Activated CD4-positive, alpha-beta T cell treated with anti-CD3 and anti-CD28 coated beads for 36 hours (primary cell): Measurements from ENCODE around the gene XRCC4. TPM values are rescaled to one million over a fixed set of nuclear protein-coding genes. Genes with fewer than 3 reads are reported as not detected.

Experiments used
- ATAC-seq: fragments of 200-7000 bp; cut with Tn5 transposase; one replicate; pipeline ENCODE4 v1.10.0; 2021; ENCODE audit warnings: mild to moderate bottlenecking, moderate library complexity
- CTCF ChIA-PET: fragments of 350-600 bp; sonication (Branson Sonifier 250); formaldehyde crosslinking; loops from one replicate; lab custom pipeline; 2021; ENCODE audit warnings: antibody characterized with exemption; lab: Charles Lee
- POLR2A ChIA-PET: fragments of 350-600 bp; sonication (Branson Sonifier 250); formaldehyde crosslinking; loops from one replicate; lab custom pipeline; 2021; ENCODE audit warnings: antibody characterized with exemption, inconsistent platforms; lab: Charles Lee
- DNase-seq: peaks from one replicate; pipeline ENCODE4 v3.0.0-alpha.2; 2020
- H3K27ac Mint-ChIP-seq: one replicate; pipeline ENCODE4 v1.8.0; 2021; ENCODE audit warnings: mixed read lengths
- H3K27me3 Mint-ChIP-seq: one replicate; pipeline ENCODE4 v1.8.0; 2021; ENCODE audit warnings: mixed read lengths
- H3K36me3 Mint-ChIP-seq: one replicate; pipeline ENCODE4 v1.8.0; 2021; ENCODE audit warnings: low read depth, mixed read lengths
- H3K4me1 Mint-ChIP-seq: one replicate; pipeline ENCODE4 v1.8.0; 2021; ENCODE audit warnings: mixed read lengths
- H3K4me3 Mint-ChIP-seq: one replicate; pipeline ENCODE4 v1.8.0; 2021; ENCODE audit warnings: mild to moderate bottlenecking, moderate library complexity, mixed read lengths
- H3K9me3 Mint-ChIP-seq: one replicate; pipeline ENCODE4 v1.8.0; 2021; ENCODE audit warnings: low read depth, mixed read lengths
- intact Hi-C, 2 experiments: fragments of 100-400 bp; cut with DNase I in 1 of 2; cut with micrococcal nuclease in 1 of 2; formaldehyde crosslinking; loops; one replicate each; pipeline versions ENCODE4 v1.14.2 to v1.15.1; 2022 to 2024; cut with DNase I, micrococcal nuclease
- total RNA-seq, 2 experiments: library from RNA; stranded (reverse); gene quantifications; one replicate each; pipeline ENCODE4 v1.2.3, GENCODE V29; 2021

Gene XRCC4
- total RNA-seq, 2 experiments from 2014 or later, result 13.7 to 16.9 TPM

DNA sequence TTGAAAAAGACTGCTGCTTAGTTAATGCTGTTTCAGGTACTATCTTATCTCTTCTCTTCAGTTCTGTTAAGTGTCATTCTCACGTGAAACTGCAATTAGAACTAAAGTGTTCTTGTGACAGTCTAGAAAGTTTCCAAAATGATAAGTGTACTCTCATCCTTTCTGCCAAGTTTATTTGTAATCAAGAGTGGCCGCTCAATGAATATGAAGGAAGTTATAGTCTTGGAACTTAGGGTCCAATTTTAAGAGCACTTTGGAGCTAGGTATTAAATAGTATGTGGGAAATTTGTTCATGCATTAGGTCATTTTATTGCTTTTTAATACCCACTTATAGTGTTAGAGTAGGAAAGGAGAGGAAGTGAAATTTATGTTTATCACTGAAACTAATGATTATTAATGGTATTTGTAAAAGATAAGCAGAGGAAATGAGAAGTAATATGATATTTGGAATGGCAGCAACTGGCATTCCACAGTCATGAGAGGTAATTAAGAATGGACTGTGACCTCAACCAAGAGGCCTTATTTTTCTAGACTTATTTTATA is 20.4 kb downstream of the XRCC4 start:
- Mint-ChIP-seq H3K36me3 (peaks cover 12% of the 10 kb centered on the region), H3K9me3 (peaks cover 13% of the 10 kb centered on the region), H3K27ac (no peak overlapping the region), H3K4me3 (no peak overlapping the region), H3K27me3 (no peaks in the 10 kb centered on the region), H3K4me1 (peaks cover 5% of the 10 kb centered on the region)
- intact Hi-C loops, result no loop called here
- CTCF ChIA-PET, result interaction anchor here (0.5 kb wide), 1 partner anchor 82 kb away, joined by 3 read pairs; no protein-coding TSS in a partner anchor
- POLR2A ChIA-PET, result no interaction called here
- no peak for ATAC-seq
- no peak for DNase-seq

DNA sequence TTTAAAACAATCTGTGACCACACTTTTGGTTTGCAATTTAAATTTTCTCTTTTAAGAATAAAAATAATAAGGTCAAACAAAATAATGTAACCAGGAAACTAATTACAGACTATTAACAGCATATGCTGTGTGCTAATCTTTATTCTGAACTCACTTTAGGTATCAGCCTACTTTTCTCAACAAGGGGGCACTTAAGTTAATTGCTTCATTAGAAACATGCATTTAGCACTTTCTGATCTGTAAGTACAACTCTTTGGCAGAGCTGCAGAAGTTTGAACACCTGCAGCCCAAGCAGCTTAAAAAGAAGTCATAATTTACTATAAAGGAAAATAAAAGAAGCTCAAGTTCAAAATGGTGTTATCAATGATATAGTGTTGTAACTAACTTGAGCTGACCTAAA is 21.7 kb downstream of the XRCC4 start:
- peaks cover 3% of the 10 kb centered on the region for H3K4me1 Mint-ChIP-seq
- H3K36me3 Mint-ChIP-seq, result peaks cover 2% of the 10 kb centered on the region
- no peak overlapping the region for H3K4me3 Mint-ChIP-seq
- POLR2A ChIA-PET, result no interaction called here
- DNase-seq (no peak), ATAC-seq (no peak)
- intact Hi-C loops, result no loop called here
- no peak overlapping the region for H3K27ac Mint-ChIP-seq
- no peaks in the 10 kb centered on the region for H3K27me3 Mint-ChIP-seq
- CTCF ChIA-PET, result no interaction called here
- H3K9me3 Mint-ChIP-seq, result peaks cover 2% of the 10 kb centered on the region

- no peaks in the 10 kb centered on the region for H3K9me3 Mint-ChIP-seq
- H3K27me3 Mint-ChIP-seq, result no peaks in the 10 kb centered on the region
- POLR2A ChIA-PET, result no interaction called here
- intact Hi-C loops, result no loop called here
- DNase-seq (no peak), ATAC-seq (no peak)
- no peaks in the 10 kb centered on the region for H3K36me3 Mint-ChIP-seq
- no peak overlapping the region for H3K4me3 Mint-ChIP-seq
- peaks cover 3% of the 10 kb centered on the region for H3K4me1 Mint-ChIP-seq
- CTCF ChIA-PET, result no interaction called here
- H3K27ac Mint-ChIP-seq, result no peak overlapping the region
Measured at GRCh38 chr5:83099445-83099844, 22.1 kb downstream of the XRCC4 start.

DNA sequence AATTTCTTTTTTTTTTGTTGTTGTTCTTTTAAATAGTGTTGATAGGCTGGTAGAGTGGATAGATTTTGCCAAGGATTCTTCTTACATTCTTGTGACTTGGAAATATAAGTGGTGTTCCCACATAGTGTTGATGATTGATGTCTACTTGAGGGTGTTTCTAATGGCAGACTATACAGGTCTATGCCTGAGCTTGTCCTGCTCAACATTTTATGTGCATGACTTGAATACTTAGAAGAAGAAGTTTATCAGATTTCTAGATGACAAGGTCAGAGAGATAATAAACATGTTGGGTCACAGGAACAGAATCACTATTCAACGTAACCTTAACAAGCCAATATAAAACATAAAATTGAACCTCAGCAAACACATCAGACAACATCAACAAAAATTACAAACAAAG is 24.2 kb downstream of the XRCC4 start:
- Mint-ChIP-seq H3K27me3 (no peaks in the 10 kb centered on the region), H3K4me3 (no peak overlapping the region), H3K36me3 (no peaks in the 10 kb centered on the region), H3K9me3 (no peaks in the 10 kb centered on the region), H3K27ac (no peak overlapping the region), H3K4me1 (peaks cover 3% of the 10 kb centered on the region)
- POLR2A ChIA-PET, result no interaction called here
- ATAC-seq (no peak), DNase-seq (no peak)
- CTCF ChIA-PET, result no interaction called here
- intact Hi-C loops, result no loop called here

DNA sequence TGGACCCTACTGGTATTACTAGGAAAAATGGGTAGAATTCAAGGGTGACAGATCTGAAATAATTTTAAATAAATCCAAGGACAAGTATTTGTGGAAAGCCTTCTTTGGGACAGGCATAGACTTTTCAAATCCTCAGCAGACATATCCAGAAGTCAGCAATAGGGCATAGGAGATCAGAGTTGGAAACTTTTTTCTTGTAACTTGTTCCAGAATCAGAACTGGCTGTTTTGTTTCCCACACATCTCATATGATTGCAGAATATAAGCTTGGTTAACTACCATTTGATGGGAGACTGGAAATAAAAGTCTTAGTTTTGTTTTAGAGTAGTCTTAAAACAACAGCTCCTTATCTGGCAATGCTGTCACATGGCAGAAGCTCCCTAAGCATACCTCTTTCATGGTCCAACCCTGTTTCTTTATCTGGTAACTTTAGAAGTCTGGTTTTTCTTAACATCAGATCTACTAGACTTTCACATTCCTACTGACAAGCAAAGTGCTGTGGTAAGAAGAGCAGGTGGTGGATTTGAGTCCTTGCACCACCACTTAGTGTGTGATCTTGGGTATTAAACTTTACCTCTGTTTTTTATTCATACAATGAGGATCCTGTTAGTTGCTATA is 25.1 kb downstream of the XRCC4 start:
- no peaks in the 10 kb centered on the region for H3K36me3 Mint-ChIP-seq
- H3K27ac Mint-ChIP-seq, result no peak overlapping the region
- H3K4me1 Mint-ChIP-seq, result peaks cover 3% of the 10 kb centered on the region
- no peak for DNase-seq
- no peaks in the 10 kb centered on the region for H3K27me3 Mint-ChIP-seq
- no peak for ATAC-seq
- H3K4me3 Mint-ChIP-seq, result no peak overlapping the region
- ChIA-PET CTCF (interaction anchor here (1.3 kb wide), 1 partner anchor 12 kb away, joined by 3 read pairs; no protein-coding TSS in a partner anchor), POLR2A (no interaction called here)
- intact Hi-C loops, result no loop called here
- H3K9me3 Mint-ChIP-seq, result no peaks in the 10 kb centered on the region

DNA sequence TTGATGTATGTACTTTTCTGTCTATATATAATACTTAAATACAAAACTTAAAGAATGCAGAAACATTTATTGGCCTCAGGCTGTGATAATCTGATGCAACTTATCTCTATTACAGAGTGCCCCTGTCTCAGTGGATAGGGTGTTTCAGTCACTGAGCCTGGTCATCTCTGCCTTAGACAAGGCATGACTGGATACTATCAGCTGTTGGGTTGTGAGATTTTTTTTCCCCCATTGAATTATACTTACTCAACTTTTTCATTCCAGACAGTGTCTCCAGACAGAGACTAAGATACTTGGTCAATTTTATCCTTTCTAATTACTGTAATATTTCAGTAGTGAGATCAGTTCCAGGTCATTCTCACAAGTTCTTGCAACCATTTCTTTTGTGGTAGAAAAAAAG is 26.7 kb downstream of the XRCC4 start:
- H3K4me3 Mint-ChIP-seq, result no peak overlapping the region
- H3K36me3 Mint-ChIP-seq, result no peaks in the 10 kb centered on the region
- no peak for ATAC-seq
- no peak for DNase-seq
- H3K4me1 Mint-ChIP-seq, result no peaks in the 10 kb centered on the region
- intact Hi-C loops, result no loop called here
- no peaks in the 10 kb centered on the region for H3K9me3 Mint-ChIP-seq
- no peaks in the 10 kb centered on the region for H3K27me3 Mint-ChIP-seq
- CTCF ChIA-PET, result no interaction called here
- no peak overlapping the region for H3K27ac Mint-ChIP-seq
- POLR2A ChIA-PET, result no interaction called here

GRCh38 chr5:83107692-83108420 is 30.5 kb downstream of the XRCC4 start:
- H3K27ac Mint-ChIP-seq, result no peak overlapping the region
- CTCF ChIA-PET, result interaction anchor here (0.6 kb wide), 1 partner anchor 78 kb away, joined by 3 read pairs; no protein-coding TSS in a partner anchor
- intact Hi-C loops, result no loop called here

DNA sequence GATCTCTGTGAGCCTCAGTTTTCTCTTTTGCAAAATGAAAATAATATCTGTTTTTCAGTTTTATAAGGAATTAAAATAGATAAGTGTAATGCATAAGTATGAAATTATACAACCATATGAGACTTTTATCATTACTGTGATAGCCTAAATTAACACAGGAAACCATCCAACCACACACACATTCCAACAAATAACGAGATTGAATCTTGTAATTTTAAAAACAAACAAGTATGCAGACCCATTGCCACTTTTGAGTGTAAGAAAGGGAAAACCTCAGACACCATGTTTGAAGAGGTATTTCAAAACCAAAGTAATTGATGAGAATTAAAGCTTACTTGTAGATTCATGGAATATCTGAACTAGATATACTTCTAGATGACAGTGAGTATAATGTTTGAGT is 32.0 kb downstream of the XRCC4 start:
- ATAC-seq, result no peak
- POLR2A ChIA-PET, result no interaction called here
- H3K27ac Mint-ChIP-seq, result no peak overlapping the region
- no peak for DNase-seq
- no peaks in the 10 kb centered on the region for H3K4me1 Mint-ChIP-seq
- H3K36me3 Mint-ChIP-seq, result peaks cover 21% of the 10 kb centered on the region
- intact Hi-C loops, result no loop called here
- no peak overlapping the region for H3K4me3 Mint-ChIP-seq
- peaks cover 12% of the 10 kb centered on the region for H3K9me3 Mint-ChIP-seq
- no peaks in the 10 kb centered on the region for H3K27me3 Mint-ChIP-seq
- CTCF ChIA-PET, result interaction anchor here (0.6 to 1.1 kb wide), 3 partner anchors 15 to 231 kb away, joined by 3 read pairs; no protein-coding TSS in a partner anchor

More at GRCh38 chr5:83107692-83108420, 30.5 kb downstream of the XRCC4 start:
- H3K36me3 Mint-ChIP-seq, result peaks cover 11% of the 10 kb centered on the region
- H3K9me3 Mint-ChIP-seq, result peaks cover 9% of the 10 kb centered on the region
- no peaks in the 10 kb centered on the region for H3K27me3 Mint-ChIP-seq
- ATAC-seq, result no peak
- POLR2A ChIA-PET, result no interaction called here
- no peak for DNase-seq
- no peaks in the 10 kb centered on the region for H3K4me1 Mint-ChIP-seq
- H3K4me3 Mint-ChIP-seq, result no peak overlapping the region

- Mint-ChIP-seq H3K4me3 (no peak overlapping the region), H3K4me1 (no peaks in the 10 kb centered on the region), H3K27ac (no peak overlapping the region), H3K9me3 (peaks cover 19% of the 10 kb centered on the region), H3K27me3 (no peaks in the 10 kb centered on the region), H3K36me3 (peaks cover 40% of the 10 kb centered on the region)
- ChIA-PET CTCF (no interaction called here), POLR2A (no interaction called here)
- intact Hi-C loops, result no loop called here
- ATAC-seq, result no peak
- no peak for DNase-seq
Measured at GRCh38 chr5:83115816-83116215, 38.5 kb downstream of the XRCC4 start.

DNA sequence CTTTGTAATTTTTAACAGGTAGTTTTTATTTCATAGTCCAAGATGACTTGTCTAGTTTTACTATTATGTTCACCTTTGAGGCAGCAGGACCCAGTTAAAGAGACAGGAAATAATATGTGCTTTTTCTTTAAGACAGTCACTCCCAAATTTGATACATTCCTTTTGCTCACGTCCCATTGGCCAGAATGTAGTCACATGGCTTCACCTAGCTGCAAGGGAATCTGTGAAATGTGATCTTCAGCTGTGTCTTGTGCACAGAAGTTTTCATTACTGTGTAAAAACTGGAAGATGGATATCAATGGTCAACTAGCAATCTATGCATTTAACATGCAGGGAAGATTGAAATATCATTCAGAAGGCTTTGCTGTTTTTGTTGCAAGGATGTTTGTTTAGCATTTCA is 41.1 kb downstream of the XRCC4 start:
- intact Hi-C loops, result no loop called here
- POLR2A ChIA-PET, result no interaction called here
- Mint-ChIP-seq H3K4me3 (no peak overlapping the region), H3K9me3 (peaks cover 7% of the 10 kb centered on the region), H3K27me3 (no peaks in the 10 kb centered on the region), H3K27ac (no peak overlapping the region), H3K36me3 (peaks cover 27% of the 10 kb centered on the region), H3K4me1 (no peaks in the 10 kb centered on the region)
- DNase-seq, result no peak
- CTCF ChIA-PET, result no interaction called here
- ATAC-seq, result no peak

- Mint-ChIP-seq H3K27me3 (no peaks in the 10 kb centered on the region), H3K4me1 (no peaks in the 10 kb centered on the region), H3K36me3 (peaks cover 26% of the 10 kb centered on the region), H3K9me3 (peaks cover 7% of the 10 kb centered on the region), H3K4me3 (no peak overlapping the region), H3K27ac (no peak overlapping the region)
- ChIA-PET CTCF (no interaction called here), POLR2A (no interaction called here)
- DNase-seq, result no peak
- intact Hi-C loops, result no loop called here
- no peak for ATAC-seq
Measured at GRCh38 chr5:83118976-83119375, 41.6 kb downstream of the XRCC4 start.

DNA sequence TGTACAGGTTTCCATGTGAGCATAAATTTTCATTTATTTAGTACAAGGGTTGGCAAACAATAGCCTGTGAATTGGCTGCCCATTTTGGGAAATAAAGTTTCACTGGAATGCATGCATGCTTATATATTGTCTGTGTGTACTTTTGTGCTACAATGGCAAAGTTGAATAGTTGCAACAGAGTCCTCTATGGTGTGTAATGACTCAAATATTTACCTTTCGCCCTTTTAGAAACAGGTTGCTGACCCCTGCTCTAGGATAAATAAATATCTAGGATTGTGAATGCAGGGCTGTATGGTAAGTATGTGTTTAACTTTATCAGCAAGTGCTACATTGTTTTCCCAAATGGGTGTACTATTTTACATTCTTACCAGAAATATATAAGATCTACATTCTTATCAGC is 47.2 kb downstream of the XRCC4 start:
- Mint-ChIP-seq H3K9me3 (peaks cover 9% of the 10 kb centered on the region), H3K27me3 (no peaks in the 10 kb centered on the region), H3K36me3 (peaks cover 19% of the 10 kb centered on the region), H3K27ac (no peak overlapping the region), H3K4me1 (no peaks in the 10 kb centered on the region), H3K4me3 (no peak overlapping the region)
- ATAC-seq, result no peak
- no peak for DNase-seq
- CTCF ChIA-PET, result no interaction called here
- POLR2A ChIA-PET, result no interaction called here
- intact Hi-C loops, result no loop called here
